HepG2 (cell line): ENCODE data around the gene ZBTB46. TPM values are rescaled to one million over a fixed set of nuclear protein-coding genes. Genes with fewer than 3 reads are reported as not detected.

Experiments
- ATF7 ChIP-seq, 2 experiments: fragments of 450-650 bp in 1 of 2; sonication (generic) in 1 of 2; formaldehyde crosslinking in 1 of 2; IDR thresholded peaks; 2 replicates each; pipeline versions ENCODE4 v1.4.0 to v1.6.1; 2016 to 2020; ENCODE audit warnings: antibody characterized with exemption in 1 of 2, mild to moderate bottlenecking in 1 of 2, missing genetic modification reagents in 1 of 2
- BCL3 ChIP-seq: sonication (generic); formaldehyde crosslinking; IDR thresholded peaks from 2 replicates; pipeline ENCODE4 v1.5.1; 2020; ENCODE audit warnings: mild to moderate bottlenecking, missing genetic modification reagents, moderate library complexity
- ERF ChIP-seq: IDR thresholded peaks from 2 replicates; pipeline ENCODE4 v1.6.1; 2018; ENCODE audit warnings: missing biosample characterization, missing genetic modification reagents
- FOXJ3 ChIP-seq: sonication (generic); formaldehyde crosslinking; IDR thresholded peaks from 2 replicates; pipeline ENCODE4 v1.4.0; 2020; ENCODE audit warnings: missing genetic modification reagents, mild to moderate bottlenecking, borderline replicate concordance
- FOXP4 ChIP-seq: sonication (generic); formaldehyde crosslinking; IDR thresholded peaks from 2 replicates; pipeline ENCODE4 v1.4.0; 2020; ENCODE audit warnings: missing genetic modification reagents
- GATA4 ChIP-seq: sonication (generic); IDR thresholded peaks from 2 replicates; pipeline ENCODE4 v1.6.1; 2016; ENCODE audit warnings: antibody characterized with exemption, low read depth, borderline replicate concordance
- HDAC1 ChIP-seq: sonication (generic); formaldehyde crosslinking; IDR thresholded peaks from 2 replicates; pipeline ENCODE4 v1.5.1; 2020; ENCODE audit warnings: mild to moderate bottlenecking, missing genetic modification reagents
- PHF20 ChIP-seq: sonication (generic); formaldehyde crosslinking; IDR thresholded peaks from 2 replicates; pipeline ENCODE4 v1.5.0; 2020; ENCODE audit warnings: mild to moderate bottlenecking, missing genetic modification reagents
- RNF2 ChIP-seq: fragments of 450-650 bp; conservative IDR thresholded peaks from 2 replicates; pipeline ENCODE4 v1.6.1; 2016; ENCODE audit warnings: low read depth
- THAP11 ChIP-seq: IDR thresholded peaks from 2 replicates; pipeline ENCODE4 v1.6.1; 2016; ENCODE audit warnings: missing biosample characterization, missing genetic modification reagents
- THYN1 ChIP-seq: sonication (generic); formaldehyde crosslinking; IDR thresholded peaks from 2 replicates; pipeline ENCODE4 v1.8.1; 2023; ENCODE audit warnings: low read depth, mild to moderate bottlenecking, moderate library complexity, missing genetic modification reagents, borderline replicate concordance
- ZNF121 ChIP-seq: sonication (generic); formaldehyde crosslinking; IDR thresholded peaks from 2 replicates; pipeline ENCODE4 v1.5.0; 2020; ENCODE audit warnings: mild to moderate bottlenecking, missing genetic modification reagents
- ZNF276 ChIP-seq: sonication (generic); formaldehyde crosslinking; IDR thresholded peaks from 2 replicates; pipeline ENCODE4 v1.4.0; 2020; ENCODE audit warnings: mild to moderate bottlenecking, low read depth, missing genetic modification reagents
- ZNF44 ChIP-seq: sonication (generic); formaldehyde crosslinking; IDR thresholded peaks from 2 replicates; pipeline ENCODE4 v1.5.1; 2020; ENCODE audit warnings: mild to moderate bottlenecking, missing genetic modification reagents
- ZNF552 ChIP-seq: sonication (generic); formaldehyde crosslinking; IDR thresholded peaks from 2 replicates; pipeline ENCODE4 v1.9.0; 2022; ENCODE audit warnings: missing genetic modification reagents, mild to moderate bottlenecking, borderline replicate concordance
- ZNF7 ChIP-seq: IDR thresholded peaks from 2 replicates; pipeline ENCODE4 v1.6.1; 2016; ENCODE audit warnings: missing biosample characterization, missing genetic modification reagents
- polyA plus RNA-seq, 8 experiments: library from polyadenylated mRNA; depleted of rRNA in 3 of 8; stranded (reverse) in 7 of 8; unstranded in 1 of 8; fragments of >200 nt; fragmentation: Illumina TruSeq in 4 of 8; extraction: Trizol in 4 of 8; gene quantifications; 2 replicates each; pipeline versions ENCODE4 v1.2.1 to v1.2.3, GENCODE V29; 2011 to 2016; ENCODE audit warnings: low read depth in 4 of 8, missing spikeins in 1 of 8, mixed read lengths in 1 of 8; ENCODE audit not compliant: insufficient read depth in 1 of 8
- total RNA-seq, 5 experiments: library from RNA; depleted of rRNA; stranded (reverse); fragments of >200 nt; fragmentation: Illumina TruSeq; extraction: Trizol; gene quantifications; 2 replicates each; pipeline ENCODE4 v1.2.3, GENCODE V29; 2016; ENCODE audit warnings: low read depth in 1 of 5
- TF ChIP-seq, protein P1 (sequence below): sonication (generic); formaldehyde crosslinking; IDR thresholded peaks from 2 replicates; pipeline ENCODE4 v1.8.1; 2023; ENCODE audit warnings: mild to moderate bottlenecking, missing genetic modification reagents
- TF ChIP-seq, protein P2 (sequence below), 2 experiments: fragments of 450-650 bp in 1 of 2; sonication (generic) in 1 of 2; formaldehyde crosslinking; IDR thresholded peaks; 2 replicates each; pipeline versions ENCODE4 v1.5.0 to v1.8.0; 2020 to 2022; ENCODE audit warnings: mild to moderate bottlenecking in 1 of 2, missing genetic modification reagents in 1 of 2
- TF ChIP-seq, protein P3 (sequence below): sonication (generic); formaldehyde crosslinking; IDR thresholded peaks from 2 replicates; pipeline ENCODE4 v1.4.0; 2020; ENCODE audit warnings: missing genetic modification reagents, borderline replicate concordance

The ZBTB46 gene
- total and polyA plus RNA-seq, 2 of the 13 experiments (the other 11 are each of a cell fraction or from before 2014, with no cell fraction given) = 1.6 to 13.5 TPM

GRCh38 chr20:63736893-63737694 is 94.0 kb downstream of the ZBTB46 start (continued):
- TF ChIP-seq, protein P1, sequence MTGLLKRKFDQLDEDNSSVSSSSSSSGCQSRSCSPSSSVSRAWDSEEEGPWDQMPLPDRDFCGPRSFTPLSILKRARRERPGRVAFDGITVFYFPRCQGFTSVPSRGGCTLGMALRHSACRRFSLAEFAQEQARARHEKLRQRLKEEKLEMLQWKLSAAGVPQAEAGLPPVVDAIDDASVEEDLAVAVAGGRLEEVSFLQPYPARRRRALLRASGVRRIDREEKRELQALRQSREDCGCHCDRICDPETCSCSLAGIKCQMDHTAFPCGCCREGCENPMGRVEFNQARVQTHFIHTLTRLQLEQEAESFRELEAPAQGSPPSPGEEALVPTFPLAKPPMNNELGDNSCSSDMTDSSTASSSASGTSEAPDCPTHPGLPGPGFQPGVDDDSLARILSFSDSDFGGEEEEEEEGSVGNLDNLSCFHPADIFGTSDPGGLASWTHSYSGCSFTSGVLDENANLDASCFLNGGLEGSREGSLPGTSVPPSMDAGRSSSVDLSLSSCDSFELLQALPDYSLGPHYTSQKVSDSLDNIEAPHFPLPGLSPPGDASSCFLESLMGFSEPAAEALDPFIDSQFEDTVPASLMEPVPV (CRISPR knock-in tag) = peak; percentile 41; the same call in 1 of the 2 replicates
- TF ChIP-seq ZNF121 (CRISPR knock-in tag) (no peak; the same call in 1 of the 2 replicates), ERF (0 out of 2 replicates have a peak, but pooled peaks have one; percentile 13), ZNF552 (CRISPR knock-in tag) (0 out of 2 replicates have a peak, but pooled peaks have one; percentile 75), ZNF276 (peak; percentile 18; the same call in 1 of the 2 replicates), THYN1 (CRISPR knock-in tag) (no peak), THAP11 (CRISPR knock-in tag) (no peak), RNF2 (no peak; the same call in 1 of the 2 replicates), GATA4 (no peak), FOXJ3 (CRISPR knock-in tag) (no peak; the same call in 1 of the 2 replicates), HDAC1 (no peak), ZNF7 (CRISPR knock-in tag) (no peak), ATF7 (IDR thresholded peaks at IDR 0.05) (no peak), ATF7 (CRISPR knock-in tag; IDR thresholded peaks at IDR 0.05) (no peak), FOXP4 (CRISPR knock-in tag) (no peak), BCL3 (no peak; the same call in 1 of the 2 replicates), ZNF44 (CRISPR knock-in tag) (no peak), PHF20 (CRISPR knock-in tag) (no peak)
- TF ChIP-seq, protein P2, sequence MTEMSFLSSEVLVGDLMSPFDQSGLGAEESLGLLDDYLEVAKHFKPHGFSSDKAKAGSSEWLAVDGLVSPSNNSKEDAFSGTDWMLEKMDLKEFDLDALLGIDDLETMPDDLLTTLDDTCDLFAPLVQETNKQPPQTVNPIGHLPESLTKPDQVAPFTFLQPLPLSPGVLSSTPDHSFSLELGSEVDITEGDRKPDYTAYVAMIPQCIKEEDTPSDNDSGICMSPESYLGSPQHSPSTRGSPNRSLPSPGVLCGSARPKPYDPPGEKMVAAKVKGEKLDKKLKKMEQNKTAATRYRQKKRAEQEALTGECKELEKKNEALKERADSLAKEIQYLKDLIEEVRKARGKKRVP (CRISPR knock-in tag; IDR thresholded peaks at IDR 0.05) = no peak
- TF ChIP-seq, protein P3, sequence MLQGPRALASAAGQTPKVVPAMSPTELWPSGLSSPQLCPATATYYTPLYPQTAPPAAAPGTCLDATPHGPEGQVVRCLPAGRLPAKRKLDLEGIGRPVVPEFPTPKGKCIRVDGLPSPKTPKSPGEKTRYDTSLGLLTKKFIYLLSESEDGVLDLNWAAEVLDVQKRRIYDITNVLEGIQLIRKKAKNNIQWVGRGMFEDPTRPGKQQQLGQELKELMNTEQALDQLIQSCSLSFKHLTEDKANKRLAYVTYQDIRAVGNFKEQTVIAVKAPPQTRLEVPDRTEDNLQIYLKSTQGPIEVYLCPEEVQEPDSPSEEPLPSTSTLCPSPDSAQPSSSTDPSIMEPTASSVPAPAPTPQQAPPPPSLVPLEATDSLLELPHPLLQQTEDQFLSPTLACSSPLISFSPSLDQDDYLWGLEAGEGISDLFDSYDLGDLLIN (CRISPR knock-in tag) = 0 out of 2 replicates have a peak, but pooled peaks have one; percentile 38
